Thyroid gland (tissue), 4 donors: ENCODE measurements around the gene PHF14.

Source experiments
- CTCF ChIP-seq, 6 experiments: fragments of 200-600 bp in 3 of 6; fragments of 450-650 bp in 3 of 6; sonication (generic) in 3 of 6; IDR thresholded peaks; one replicate each; pipeline ENCODE4 v1.5.1; 2016 to 2019; ENCODE audit warnings: antibody characterized with exemption in 6 of 6, mild to moderate bottlenecking in 2 of 6, inconsistent platforms in 1 of 6, moderate library complexity in 1 of 6
- POLR2A ChIP-seq, 2 donors: fragments of 450-650 bp; IDR thresholded peaks; one replicate each; pipeline ENCODE4 v1.6.1; 2017; ENCODE audit warnings: antibody characterized with exemption in 2 of 2, mild to moderate bottlenecking in 2 of 2, moderate library complexity in 1 of 2

DNA sequence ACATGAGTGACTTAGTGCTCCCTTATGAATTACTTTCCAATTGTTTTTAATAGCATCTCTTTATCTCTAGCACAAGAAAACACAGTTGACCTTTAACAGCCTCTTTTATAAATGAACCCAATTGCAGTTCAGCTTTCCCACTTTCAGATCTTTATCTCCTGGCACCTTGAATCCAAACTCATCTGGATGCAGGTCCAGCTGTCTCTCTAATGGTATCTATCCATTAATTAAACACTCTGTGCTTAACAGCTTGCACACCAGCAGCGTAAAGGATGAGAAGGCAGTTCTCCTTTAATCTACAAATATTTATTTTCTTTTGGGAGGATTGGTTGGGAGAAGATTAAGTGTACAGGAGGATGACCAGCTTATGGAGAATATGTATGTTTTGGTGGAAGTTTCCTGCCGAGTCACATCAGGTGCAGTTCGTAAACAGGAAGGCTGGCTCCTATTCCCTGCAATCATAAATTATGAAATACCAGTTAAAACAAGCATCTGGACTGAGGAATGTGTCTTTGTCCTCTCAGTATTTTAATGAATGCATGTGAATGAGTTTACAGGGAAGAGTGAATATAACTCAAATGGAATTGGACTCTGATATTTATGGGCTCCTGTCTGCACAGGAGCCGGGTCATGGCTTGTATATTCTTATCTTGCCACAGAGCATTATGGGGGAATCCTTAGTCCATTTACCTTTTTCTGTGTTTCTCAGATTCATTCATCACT lies 232.7 kb downstream of the PHF14 start:
- no peak for TF ChIP-seq CTCF (IDR thresholded peaks at IDR 0.05)
- TF ChIP-seq POLR2A (IDR thresholded peaks at IDR 0.05): no peak
